T-helper 1 cell treated with Interleukin-12 subunit alpha and Interleukin-12 subunit beta and Interleukin-4 antibody, amounts not matched to agents 30 μg/mL and 1 μg/mL, for 36 hours (primary cell): ENCODE data around the gene TSPO2.
"Not testable (repeated sequence)": the region's sequence is repeated elsewhere in the genome, so short reads cannot be mapped to it uniquely, and the experiment has no call there.

Source experiments
- H3K27ac Mint-ChIP-seq: one replicate; pipeline ENCODE4 v1.8.0; 2021; ENCODE audit warnings: mild to moderate bottlenecking, mixed read lengths
- H3K27me3 Mint-ChIP-seq: one replicate; pipeline ENCODE4 v1.8.0; 2021; ENCODE audit warnings: low read depth, mixed read lengths
- H3K36me3 Mint-ChIP-seq: one replicate; pipeline ENCODE4 v1.8.0; 2021; ENCODE audit warnings: low read depth, mixed read lengths
- H3K4me1 Mint-ChIP-seq: one replicate; pipeline ENCODE4 v1.8.0; 2021; ENCODE audit warnings: low read depth, mixed read lengths
- H3K4me3 Mint-ChIP-seq: one replicate; pipeline ENCODE4 v1.8.0; 2021; ENCODE audit warnings: mild to moderate bottlenecking, moderate library complexity, mixed read lengths
- H3K9me3 Mint-ChIP-seq: one replicate; pipeline ENCODE4 v1.8.0; 2021; ENCODE audit warnings: mixed read lengths

The TSPO2 gene

GRCh38 chr6:41014780-41015179 is 27.5 kb upstream of the TSPO2 start:
- H3K9me3 Mint-ChIP-seq = no peaks in the 10 kb centered on the region

GRCh38 chr6:41015860-41016259 is 26.4 kb upstream of the TSPO2 start:
- H3K27ac Mint-ChIP-seq, H3K4me1 Mint-ChIP-seq, H3K9me3 Mint-ChIP-seq, H3K4me3 Mint-ChIP-seq, H3K36me3 Mint-ChIP-seq: not testable (repeated sequence)
- H3K27me3 Mint-ChIP-seq = peaks cover 14% of the 10 kb centered on the region

More at GRCh38 chr6:41014780-41015179, 27.5 kb upstream of the TSPO2 start:
- Mint-ChIP-seq H3K4me1 (no peaks in the 10 kb centered on the region), H3K27me3 (peaks cover 19% of the 10 kb centered on the region), H3K27ac (no peak overlapping the region), H3K4me3 (no peak overlapping the region), H3K36me3 (no peaks in the 10 kb centered on the region)

DNA sequence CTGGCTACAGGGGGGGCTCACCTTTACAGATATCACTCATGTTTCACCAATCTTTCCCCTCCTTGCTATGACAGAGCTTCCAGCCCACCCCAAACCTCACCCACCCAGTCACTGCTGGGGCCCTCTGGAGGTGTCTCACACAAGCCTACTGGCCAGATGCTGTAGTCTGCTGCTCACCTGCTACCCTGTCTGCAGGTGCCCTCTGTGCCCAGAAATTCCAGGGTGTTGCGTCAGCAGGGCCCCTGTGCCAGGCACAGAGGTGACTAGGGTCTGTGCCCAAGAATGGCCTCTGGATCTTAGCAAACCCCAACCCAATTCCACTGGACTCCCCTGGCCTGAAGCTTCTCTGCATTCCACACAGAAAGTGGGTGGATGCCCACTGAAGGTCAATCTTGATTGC is 24.6 kb upstream of the TSPO2 start:
- H3K4me3 Mint-ChIP-seq = no peak overlapping the region
- H3K36me3 Mint-ChIP-seq = peaks cover 1% of the 10 kb centered on the region
- no peaks in the 10 kb centered on the region for H3K4me1 Mint-ChIP-seq
- H3K9me3 Mint-ChIP-seq = no peaks in the 10 kb centered on the region
- H3K27ac Mint-ChIP-seq = no peak overlapping the region
- H3K27me3 Mint-ChIP-seq = peaks cover 11% of the 10 kb centered on the region

DNA sequence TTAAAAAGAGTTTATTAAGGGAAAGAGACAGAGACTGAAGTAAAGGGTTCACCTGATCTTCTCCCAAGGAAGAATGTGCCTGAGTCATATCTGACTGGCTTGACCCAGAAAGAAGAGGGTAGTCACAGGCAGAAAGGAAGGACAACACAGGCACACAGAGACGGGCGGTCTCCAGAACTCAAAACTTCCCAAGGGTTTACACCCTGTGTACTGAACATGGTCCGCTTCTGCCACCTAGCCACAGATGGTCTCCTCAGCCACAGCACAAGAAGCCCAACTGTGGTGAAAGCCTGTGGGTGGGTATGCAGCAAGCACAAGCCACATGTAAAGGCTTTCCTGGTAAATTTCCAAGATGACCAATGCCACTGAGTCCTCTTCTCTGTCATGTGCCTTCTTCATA is 20.4 kb upstream of the TSPO2 start:
- Mint-ChIP-seq H3K4me3 (no peak overlapping the region), H3K27ac (no peak overlapping the region), H3K4me1 (peaks cover 2% of the 10 kb centered on the region), H3K27me3 (peaks cover 11% of the 10 kb centered on the region), H3K9me3 (no peaks in the 10 kb centered on the region), H3K36me3 (peaks cover 1% of the 10 kb centered on the region)

DNA sequence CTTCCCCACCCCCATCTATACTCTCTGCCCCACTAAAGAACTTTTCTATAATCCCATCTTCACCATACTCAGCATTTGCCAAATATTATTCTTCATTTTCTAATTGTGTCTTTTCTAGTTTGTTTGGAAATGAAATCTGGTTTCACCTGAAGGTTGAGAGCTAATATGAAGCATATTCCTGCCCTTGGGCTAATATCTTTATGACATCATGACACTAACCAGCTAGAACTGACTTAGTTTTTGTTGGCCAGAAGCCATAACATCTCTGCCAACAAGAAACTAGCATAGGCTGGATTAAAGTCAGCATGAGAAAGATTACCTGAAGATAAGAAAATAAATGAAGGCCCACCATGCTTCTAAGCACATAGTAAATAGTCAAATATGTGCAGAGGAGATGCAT is 20.0 kb upstream of the TSPO2 start:
- Mint-ChIP-seq H3K27ac (no peak overlapping the region), H3K36me3 (peaks cover 1% of the 10 kb centered on the region), H3K4me1 (peaks cover 6% of the 10 kb centered on the region), H3K27me3 (peaks cover 11% of the 10 kb centered on the region), H3K9me3 (no peaks in the 10 kb centered on the region), H3K4me3 (no peak overlapping the region)

GRCh38 chr6:41023114-41023513 is 19.2 kb upstream of the TSPO2 start:
- no peak overlapping the region for H3K27ac Mint-ChIP-seq
- H3K36me3 Mint-ChIP-seq = peaks cover 1% of the 10 kb centered on the region
- H3K9me3 Mint-ChIP-seq = no peaks in the 10 kb centered on the region
- no peak overlapping the region for H3K4me3 Mint-ChIP-seq
- peaks cover 10% of the 10 kb centered on the region for H3K27me3 Mint-ChIP-seq
- peaks cover 12% of the 10 kb centered on the region for H3K4me1 Mint-ChIP-seq

GRCh38 chr6:41025966-41026530 is 16.2 kb upstream of the TSPO2 start:
- Mint-ChIP-seq H3K36me3 (no peaks in the 10 kb centered on the region), H3K27me3 (no peaks in the 10 kb centered on the region), H3K9me3 (no peaks in the 10 kb centered on the region), H3K4me1 (peaks cover 23% of the 10 kb centered on the region), H3K4me3 (peak overlapping the region; percentile 38), H3K27ac (peak overlapping the region; percentile 50)

DNA sequence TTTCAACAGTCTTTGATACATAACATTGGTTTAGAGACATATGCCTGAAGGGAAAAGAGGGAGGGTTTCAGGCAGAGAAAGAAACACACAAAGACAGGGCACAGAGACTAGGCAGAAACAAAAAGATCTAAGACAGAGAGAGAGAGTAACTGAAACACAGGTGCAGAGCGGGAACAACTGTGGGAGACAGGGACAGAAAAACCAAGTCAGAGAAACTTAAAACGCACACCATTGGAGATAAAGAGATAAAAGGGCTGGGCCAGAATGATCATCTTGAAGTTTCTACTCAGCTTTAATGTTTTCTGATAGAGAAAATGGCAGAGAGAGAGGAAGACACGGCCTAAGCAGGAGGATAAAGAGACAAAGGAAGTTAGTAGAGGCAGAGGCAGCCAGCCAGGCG is 15.0 kb upstream of the TSPO2 start:
- Mint-ChIP-seq H3K36me3 (no peaks in the 10 kb centered on the region), H3K9me3 (no peaks in the 10 kb centered on the region), H3K4me3 (peak overlapping the region; percentile 93), H3K27ac (peak overlapping the region; percentile 94), H3K27me3 (no peaks in the 10 kb centered on the region), H3K4me1 (peaks cover 23% of the 10 kb centered on the region)

DNA sequence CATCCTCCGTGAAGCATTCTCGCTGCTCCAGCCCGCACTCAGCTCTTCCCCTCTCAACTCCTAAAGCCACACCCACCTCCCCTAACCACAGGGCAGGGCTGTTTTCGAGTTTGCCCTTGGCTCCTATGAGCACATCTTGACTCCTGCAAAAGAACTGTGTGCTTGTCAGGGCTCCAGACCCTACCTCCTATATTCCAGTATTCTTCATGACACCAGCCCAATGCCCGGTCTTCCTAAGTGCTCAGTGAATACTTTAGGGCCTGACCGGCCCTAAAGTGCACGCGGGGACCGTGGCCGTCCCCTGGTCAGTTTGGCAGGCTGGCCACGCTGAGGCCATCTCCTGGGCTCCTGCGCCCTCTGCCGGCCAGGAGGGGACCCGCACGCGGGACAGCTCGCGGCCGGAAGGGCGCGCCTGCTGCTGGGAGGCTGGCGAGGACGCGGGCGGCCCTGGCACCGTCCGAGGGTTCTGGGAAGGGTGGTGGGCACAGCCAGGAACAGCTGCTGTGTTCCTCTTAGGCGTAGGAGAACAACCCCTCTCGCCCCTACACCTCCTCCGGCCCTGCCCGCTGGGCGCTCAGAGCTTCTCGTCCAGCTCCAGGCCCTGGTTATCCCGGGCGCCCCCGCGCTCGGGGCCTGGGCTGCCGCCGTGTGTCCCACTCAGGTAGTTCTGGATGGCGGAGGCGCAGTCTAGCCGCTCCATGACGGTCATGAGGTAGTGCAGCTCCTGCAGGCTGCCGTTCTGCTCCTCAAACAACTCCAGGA is 14.3 kb upstream of the TSPO2 start:
- no peaks in the 10 kb centered on the region for H3K27me3 Mint-ChIP-seq
- no peaks in the 10 kb centered on the region for H3K9me3 Mint-ChIP-seq
- peaks cover 23% of the 10 kb centered on the region for H3K4me1 Mint-ChIP-seq
- no peaks in the 10 kb centered on the region for H3K36me3 Mint-ChIP-seq
- peak overlapping the region; percentile 93 for H3K4me3 Mint-ChIP-seq
- H3K27ac Mint-ChIP-seq = peak overlapping the region; percentile 94

DNA sequence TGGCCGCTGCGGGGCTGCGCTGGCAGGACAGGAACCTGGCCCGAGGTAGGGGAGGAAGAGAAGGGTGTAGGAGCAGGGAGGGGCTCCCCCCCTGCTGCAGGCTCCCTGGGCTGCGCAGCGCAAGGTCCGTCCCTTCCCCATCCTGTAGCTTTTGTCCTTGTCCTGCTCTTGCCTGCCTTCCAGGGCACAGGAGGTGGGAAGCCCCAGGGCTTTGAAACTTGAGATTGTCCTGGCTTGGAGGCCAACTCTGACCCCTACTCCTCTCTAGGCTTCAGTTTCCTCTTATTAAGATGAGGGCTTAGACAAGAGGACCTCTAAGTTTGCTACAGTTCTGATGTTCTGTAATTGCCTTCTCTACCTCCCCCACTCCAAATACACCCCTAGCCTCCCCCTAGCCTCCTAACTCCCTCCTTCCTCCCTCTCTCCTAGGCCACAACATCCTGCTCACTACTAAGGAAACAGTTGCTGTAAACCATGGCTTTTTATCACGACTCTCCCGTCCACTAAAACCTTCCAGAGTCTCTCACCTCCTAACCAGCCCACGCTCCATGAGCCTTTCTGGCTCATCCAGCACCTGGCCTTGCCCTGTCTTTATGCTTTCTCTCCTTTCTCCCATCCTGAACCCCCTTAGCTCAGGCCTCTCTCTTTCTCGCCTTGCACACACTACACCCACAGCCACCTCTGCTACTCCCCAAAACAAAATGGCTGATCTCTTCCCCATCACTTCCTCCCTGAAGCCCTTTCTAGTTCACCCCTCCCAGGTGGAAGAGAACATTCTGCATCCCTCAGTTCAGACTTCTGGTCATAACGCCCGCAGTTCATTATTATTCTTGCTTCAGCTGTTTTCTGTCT is 13.5 kb upstream of the TSPO2 start:
- Mint-ChIP-seq H3K27me3 (no peaks in the 10 kb centered on the region), H3K27ac (peak overlapping the region; percentile 88), H3K9me3 (no peaks in the 10 kb centered on the region), H3K36me3 (no peaks in the 10 kb centered on the region), H3K4me1 (peaks cover 23% of the 10 kb centered on the region), H3K4me3 (peak overlapping the region; percentile 93)

- peaks cover 12% of the 10 kb centered on the region for H3K4me1 Mint-ChIP-seq
- no peak overlapping the region for H3K27ac Mint-ChIP-seq
- no peaks in the 10 kb centered on the region for H3K27me3 Mint-ChIP-seq
- no peaks in the 10 kb centered on the region for H3K9me3 Mint-ChIP-seq
- no peaks in the 10 kb centered on the region for H3K36me3 Mint-ChIP-seq
- H3K4me3 Mint-ChIP-seq = no peak overlapping the region
These were observed 9.4 kb upstream of the TSPO2 start for GRCh38 chr6:41032830-41033229.

GRCh38 chr6:41033776-41034175 is 8.5 kb upstream of the TSPO2 start:
- H3K27ac Mint-ChIP-seq = no peak overlapping the region
- no peaks in the 10 kb centered on the region for H3K9me3 Mint-ChIP-seq
- H3K36me3 Mint-ChIP-seq = no peaks in the 10 kb centered on the region

DNA sequence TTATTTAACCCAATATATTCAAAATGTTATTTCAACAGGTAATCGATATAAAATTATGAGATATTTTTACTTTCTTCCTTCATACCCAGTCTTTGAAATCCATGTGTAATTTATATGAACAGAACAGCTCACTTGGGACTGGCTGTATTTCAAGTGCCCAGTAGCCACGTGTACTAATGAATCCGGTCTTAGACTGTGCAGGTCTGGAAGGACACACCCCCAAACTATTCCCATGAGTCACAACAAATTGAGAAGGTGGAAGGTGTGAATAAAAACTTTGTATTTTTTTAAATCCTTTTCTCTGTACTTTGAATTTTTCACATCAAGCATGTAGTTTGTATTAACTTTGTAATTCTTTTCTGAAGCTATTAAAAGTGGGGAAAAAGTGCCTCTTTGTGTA is 6.1 kb upstream of the TSPO2 start:
- no peaks in the 10 kb centered on the region for H3K36me3 Mint-ChIP-seq
- no peaks in the 10 kb centered on the region for H3K9me3 Mint-ChIP-seq
- no peak overlapping the region for H3K4me3 Mint-ChIP-seq
- H3K27ac Mint-ChIP-seq = no peak overlapping the region
- peaks cover 11% of the 10 kb centered on the region for H3K4me1 Mint-ChIP-seq
- no peaks in the 10 kb centered on the region for H3K27me3 Mint-ChIP-seq

More at GRCh38 chr6:41033776-41034175, 8.5 kb upstream of the TSPO2 start:
- Mint-ChIP-seq H3K27me3 (no peaks in the 10 kb centered on the region), H3K4me3 (no peak overlapping the region), H3K4me1 (peaks cover 9% of the 10 kb centered on the region)

DNA sequence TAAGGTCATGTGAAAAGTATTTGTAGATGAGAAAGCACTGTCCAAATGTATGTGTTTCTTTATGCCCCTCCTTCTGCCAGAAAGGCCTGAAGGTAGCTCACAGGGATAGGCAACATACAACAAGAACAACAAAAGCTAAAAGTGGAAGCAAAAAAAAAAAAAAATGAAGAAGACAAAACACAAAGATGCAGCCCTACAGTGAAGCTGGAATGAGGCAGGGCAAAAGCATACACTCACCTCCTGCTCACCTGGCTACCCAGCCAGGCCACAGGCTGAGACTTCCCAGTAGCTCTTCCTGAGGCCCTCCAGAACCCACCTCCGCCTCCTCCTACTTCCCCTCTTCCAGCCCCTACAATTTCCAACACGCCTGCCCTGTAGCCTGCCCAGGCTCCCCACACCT is 5.7 kb upstream of the TSPO2 start:
- H3K4me1 Mint-ChIP-seq = peaks cover 11% of the 10 kb centered on the region
- H3K27me3 Mint-ChIP-seq = no peaks in the 10 kb centered on the region
- H3K9me3 Mint-ChIP-seq = no peaks in the 10 kb centered on the region
- H3K36me3 Mint-ChIP-seq = no peaks in the 10 kb centered on the region
- no peak overlapping the region for H3K27ac Mint-ChIP-seq
- H3K4me3 Mint-ChIP-seq = no peak overlapping the region
